ENCODE data around the gene ATP1B3.

Gene ATP1B3

GRCh38 chr3:141835557-141836229 is 40.8 kb upstream of the ATP1B3 start:
- Histone ChIP-seq H3K27me3 (ENCODE audit: insufficient read depth, poor library complexity, severe bottlenecking) (no peaks in the 10 kb centered on the region), H3K9me3 (ENCODE audit: severe bottlenecking) (no peaks in the 10 kb centered on the region), H3K27ac (ENCODE audit: poor library complexity, severe bottlenecking) (no peak overlapping the region), H3K4me3 (ENCODE audit: severe bottlenecking) (no peak overlapping the region), H3K36me3 (ENCODE audit: low read depth) (no peaks in the 10 kb centered on the region), H3K4me1 (ENCODE audit: insufficient read depth, poor library complexity, severe bottlenecking) (peaks cover 12% of the 10 kb centered on the region)
- ATAC-seq (ENCODE audit: low read depth): no peak
- no peak for DNase-seq (ENCODE audit: low spot score)
- TF ChIP-seq, protein P1, sequence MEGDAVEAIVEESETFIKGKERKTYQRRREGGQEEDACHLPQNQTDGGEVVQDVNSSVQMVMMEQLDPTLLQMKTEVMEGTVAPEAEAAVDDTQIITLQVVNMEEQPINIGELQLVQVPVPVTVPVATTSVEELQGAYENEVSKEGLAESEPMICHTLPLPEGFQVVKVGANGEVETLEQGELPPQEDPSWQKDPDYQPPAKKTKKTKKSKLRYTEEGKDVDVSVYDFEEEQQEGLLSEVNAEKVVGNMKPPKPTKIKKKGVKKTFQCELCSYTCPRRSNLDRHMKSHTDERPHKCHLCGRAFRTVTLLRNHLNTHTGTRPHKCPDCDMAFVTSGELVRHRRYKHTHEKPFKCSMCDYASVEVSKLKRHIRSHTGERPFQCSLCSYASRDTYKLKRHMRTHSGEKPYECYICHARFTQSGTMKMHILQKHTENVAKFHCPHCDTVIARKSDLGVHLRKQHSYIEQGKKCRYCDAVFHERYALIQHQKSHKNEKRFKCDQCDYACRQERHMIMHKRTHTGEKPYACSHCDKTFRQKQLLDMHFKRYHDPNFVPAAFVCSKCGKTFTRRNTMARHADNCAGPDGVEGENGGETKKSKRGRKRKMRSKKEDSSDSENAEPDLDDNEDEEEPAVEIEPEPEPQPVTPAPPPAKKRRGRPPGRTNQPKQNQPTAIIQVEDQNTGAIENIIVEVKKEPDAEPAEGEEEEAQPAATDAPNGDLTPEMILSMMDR (IDR thresholded peaks at IDR 0.05; ENCODE audit: poor library complexity, severe bottlenecking): no peak

GRCh38 chr3:141839389-141839788 is 37.1 kb upstream of the ATP1B3 start:
- TF ChIP-seq, protein P1 (IDR thresholded peaks at IDR 0.05; ENCODE audit: poor library complexity, severe bottlenecking): no peak
- H3K27me3 ChIP-seq (ENCODE audit: insufficient read depth, poor library complexity, severe bottlenecking): no peaks in the 10 kb centered on the region
- no peaks in the 10 kb centered on the region for H3K9me3 ChIP-seq (ENCODE audit: severe bottlenecking)
- H3K4me1 ChIP-seq (ENCODE audit: insufficient read depth, poor library complexity, severe bottlenecking): peaks cover 14% of the 10 kb centered on the region
- H3K27ac ChIP-seq (ENCODE audit: poor library complexity, severe bottlenecking): no peak overlapping the region
- H3K36me3 ChIP-seq (ENCODE audit: low read depth): no peaks in the 10 kb centered on the region
- no peak overlapping the region for H3K4me3 ChIP-seq (ENCODE audit: severe bottlenecking)
- DNase-seq (ENCODE audit: low spot score) (no peak), ATAC-seq (ENCODE audit: low read depth) (no peak)

GRCh38 chr3:141840737-141841544 is 35.5 kb upstream of the ATP1B3 start:
- TF ChIP-seq, protein P1 (IDR thresholded peaks at IDR 0.05; ENCODE audit: poor library complexity, severe bottlenecking): no peak
- no peak overlapping the region for H3K4me3 ChIP-seq (ENCODE audit: severe bottlenecking)
- H3K27me3 ChIP-seq (ENCODE audit: insufficient read depth, poor library complexity, severe bottlenecking): no peaks in the 10 kb centered on the region
- DNase-seq (ENCODE audit: low spot score) (no peak), ATAC-seq (ENCODE audit: low read depth) (peak; percentile 75)
- peaks cover 14% of the 10 kb centered on the region for H3K4me1 ChIP-seq (ENCODE audit: insufficient read depth, poor library complexity, severe bottlenecking)
- peak overlapping the region; percentile 78 for H3K27ac ChIP-seq (ENCODE audit: poor library complexity, severe bottlenecking)
- H3K36me3 ChIP-seq (ENCODE audit: low read depth): no peaks in the 10 kb centered on the region
- no peaks in the 10 kb centered on the region for H3K9me3 ChIP-seq (ENCODE audit: severe bottlenecking)

DNA sequence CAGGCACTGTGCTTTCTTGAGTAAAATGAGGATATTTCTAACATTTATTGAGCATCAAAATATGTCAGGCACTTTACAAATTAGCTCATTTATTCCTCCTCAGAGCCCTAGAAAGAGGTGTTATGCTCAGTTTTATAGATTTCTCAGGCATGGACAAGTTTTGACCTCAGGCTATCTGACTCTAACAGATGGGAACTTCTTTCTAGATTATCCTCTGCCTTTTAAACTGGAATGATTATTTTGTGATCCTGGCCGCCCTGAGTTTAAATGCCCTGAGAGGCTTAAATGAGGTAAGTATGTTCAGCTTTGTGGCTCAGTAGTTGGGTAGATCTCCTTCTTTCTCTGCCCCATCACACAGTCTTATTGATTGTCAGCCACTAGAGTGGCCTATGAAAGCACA is 32.3 kb upstream of the ATP1B3 start:
- Histone ChIP-seq H3K4me3 (ENCODE audit: severe bottlenecking) (no peak overlapping the region), H3K27ac (ENCODE audit: poor library complexity, severe bottlenecking) (no peak overlapping the region), H3K36me3 (ENCODE audit: low read depth) (no peaks in the 10 kb centered on the region), H3K9me3 (ENCODE audit: severe bottlenecking) (no peaks in the 10 kb centered on the region), H3K27me3 (ENCODE audit: insufficient read depth, poor library complexity, severe bottlenecking) (no peaks in the 10 kb centered on the region), H3K4me1 (ENCODE audit: insufficient read depth, poor library complexity, severe bottlenecking) (peaks cover 14% of the 10 kb centered on the region)
- ATAC-seq (ENCODE audit: low read depth) (no peak), DNase-seq (ENCODE audit: low spot score) (no peak)
- TF ChIP-seq, protein P1 (IDR thresholded peaks at IDR 0.05; ENCODE audit: poor library complexity, severe bottlenecking): no peak

- H3K27me3 ChIP-seq (ENCODE audit: insufficient read depth, poor library complexity, severe bottlenecking): no peaks in the 10 kb centered on the region
- H3K4me1 ChIP-seq (ENCODE audit: insufficient read depth, poor library complexity, severe bottlenecking): peaks cover 14% of the 10 kb centered on the region
- no peak overlapping the region for H3K4me3 ChIP-seq (ENCODE audit: severe bottlenecking)
- H3K36me3 ChIP-seq (ENCODE audit: low read depth): no peaks in the 10 kb centered on the region
- H3K27ac ChIP-seq (ENCODE audit: poor library complexity, severe bottlenecking): no peak overlapping the region
- DNase-seq (ENCODE audit: low spot score) (no peak), ATAC-seq (ENCODE audit: low read depth) (no peak)
- H3K9me3 ChIP-seq (ENCODE audit: severe bottlenecking): no peaks in the 10 kb centered on the region
- TF ChIP-seq, protein P1 (IDR thresholded peaks at IDR 0.05; ENCODE audit: poor library complexity, severe bottlenecking): no peak
Observed at GRCh38 chr3:141844812-141845211, 31.6 kb upstream of the ATP1B3 start.

Data from RWPE2 (cell line).